Omental fat pad (tissue), 4 donors: ENCODE measurements around the gene NEMP1. TPM values are rescaled to one million over a fixed set of nuclear protein-coding genes. Genes with fewer than 3 reads are reported as not detected.
A peak's percentile ranks its signal among the peaks of the same experiment; 100 is the strongest.

Source experiments
- ATAC-seq: fragments of 150-250 bp; one replicate; pipeline ENCODE4 v1.9.1; 2016; ENCODE audit warnings: mild to moderate bottlenecking, moderate library complexity; ENCODE audit not compliant: low FRiP score
- DNase-seq: peaks from one replicate; pipeline ENCODE4 v3.0.0-alpha.2; 2019; ENCODE audit warnings: low spot score
- total RNA-seq, 4 donors: library from RNA; depleted of rRNA; stranded (reverse); fragments of >200 nt; gene quantifications; one replicate each; pipeline ENCODE4 v1.1.0, GENCODE V29; 2016
- TF ChIP-seq, protein P1 (sequence below), 3 donors: fragments of 450-650 bp; IDR thresholded peaks; one replicate each; pipeline ENCODE4 v1.5.1; 2016 to 2017; ENCODE audit warnings: antibody characterized with exemption in 3 of 3, mild to moderate bottlenecking in 3 of 3, moderate library complexity in 2 of 3

The NEMP1 gene, protein sequence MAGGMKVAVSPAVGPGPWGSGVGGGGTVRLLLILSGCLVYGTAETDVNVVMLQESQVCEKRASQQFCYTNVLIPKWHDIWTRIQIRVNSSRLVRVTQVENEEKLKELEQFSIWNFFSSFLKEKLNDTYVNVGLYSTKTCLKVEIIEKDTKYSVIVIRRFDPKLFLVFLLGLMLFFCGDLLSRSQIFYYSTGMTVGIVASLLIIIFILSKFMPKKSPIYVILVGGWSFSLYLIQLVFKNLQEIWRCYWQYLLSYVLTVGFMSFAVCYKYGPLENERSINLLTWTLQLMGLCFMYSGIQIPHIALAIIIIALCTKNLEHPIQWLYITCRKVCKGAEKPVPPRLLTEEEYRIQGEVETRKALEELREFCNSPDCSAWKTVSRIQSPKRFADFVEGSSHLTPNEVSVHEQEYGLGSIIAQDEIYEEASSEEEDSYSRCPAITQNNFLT
- total RNA-seq: 1 to 10 TPM; 4.6 to 9.8 (median 5.9) TPM

DNA sequence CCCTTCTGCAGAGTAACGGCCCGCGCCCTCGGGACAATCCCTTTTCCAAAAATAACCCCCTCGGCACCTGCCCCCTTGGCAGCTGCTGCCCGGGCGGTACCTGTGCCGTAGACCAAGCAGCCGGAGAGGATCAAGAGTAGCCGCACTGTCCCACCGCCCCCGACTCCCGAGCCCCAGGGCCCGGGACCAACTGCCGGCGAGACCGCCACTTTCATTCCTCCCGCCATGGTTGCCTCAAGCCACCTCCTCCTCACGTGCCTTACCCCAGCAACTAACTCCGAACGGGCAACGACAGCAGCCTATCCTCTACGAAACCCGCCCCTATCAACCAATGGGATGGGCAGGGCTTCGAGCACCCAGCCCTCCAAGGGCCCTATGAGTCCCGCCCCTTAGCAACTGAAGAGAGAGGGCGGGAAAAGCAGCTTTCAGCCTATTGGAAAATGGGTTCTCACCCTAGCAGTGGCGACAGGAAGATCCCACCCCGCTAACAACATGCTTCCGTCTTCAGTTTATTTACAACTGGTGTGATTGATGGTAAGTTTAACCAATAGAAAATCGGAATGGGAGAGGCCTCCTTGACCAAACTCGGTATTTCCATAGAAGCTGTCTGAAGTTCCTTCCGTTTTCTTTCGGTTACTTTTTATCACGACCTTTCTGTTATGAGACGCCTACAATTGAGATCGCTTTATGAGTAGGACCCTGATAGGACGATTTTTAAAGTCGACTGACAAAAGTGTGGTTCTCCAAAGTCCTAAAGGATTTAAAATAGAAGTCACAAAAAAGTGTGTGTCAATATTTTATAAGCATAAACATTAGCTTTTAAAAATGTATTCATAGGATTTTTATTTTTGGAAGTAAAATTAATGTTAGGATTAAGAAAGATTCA is at the start of gene NEMP1:
Gene NEMP1 (minus strand): TSS at position 273 of the 886 bp plus-strand sequence. CDS start 46 bp downstream, at position 227.
- TF ChIP-seq, protein P1, sequence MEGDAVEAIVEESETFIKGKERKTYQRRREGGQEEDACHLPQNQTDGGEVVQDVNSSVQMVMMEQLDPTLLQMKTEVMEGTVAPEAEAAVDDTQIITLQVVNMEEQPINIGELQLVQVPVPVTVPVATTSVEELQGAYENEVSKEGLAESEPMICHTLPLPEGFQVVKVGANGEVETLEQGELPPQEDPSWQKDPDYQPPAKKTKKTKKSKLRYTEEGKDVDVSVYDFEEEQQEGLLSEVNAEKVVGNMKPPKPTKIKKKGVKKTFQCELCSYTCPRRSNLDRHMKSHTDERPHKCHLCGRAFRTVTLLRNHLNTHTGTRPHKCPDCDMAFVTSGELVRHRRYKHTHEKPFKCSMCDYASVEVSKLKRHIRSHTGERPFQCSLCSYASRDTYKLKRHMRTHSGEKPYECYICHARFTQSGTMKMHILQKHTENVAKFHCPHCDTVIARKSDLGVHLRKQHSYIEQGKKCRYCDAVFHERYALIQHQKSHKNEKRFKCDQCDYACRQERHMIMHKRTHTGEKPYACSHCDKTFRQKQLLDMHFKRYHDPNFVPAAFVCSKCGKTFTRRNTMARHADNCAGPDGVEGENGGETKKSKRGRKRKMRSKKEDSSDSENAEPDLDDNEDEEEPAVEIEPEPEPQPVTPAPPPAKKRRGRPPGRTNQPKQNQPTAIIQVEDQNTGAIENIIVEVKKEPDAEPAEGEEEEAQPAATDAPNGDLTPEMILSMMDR (IDR thresholded peaks at IDR 0.05): no peak
- DNase-seq (peak; percentile 88), ATAC-seq (peak; percentile 100)

DNA sequence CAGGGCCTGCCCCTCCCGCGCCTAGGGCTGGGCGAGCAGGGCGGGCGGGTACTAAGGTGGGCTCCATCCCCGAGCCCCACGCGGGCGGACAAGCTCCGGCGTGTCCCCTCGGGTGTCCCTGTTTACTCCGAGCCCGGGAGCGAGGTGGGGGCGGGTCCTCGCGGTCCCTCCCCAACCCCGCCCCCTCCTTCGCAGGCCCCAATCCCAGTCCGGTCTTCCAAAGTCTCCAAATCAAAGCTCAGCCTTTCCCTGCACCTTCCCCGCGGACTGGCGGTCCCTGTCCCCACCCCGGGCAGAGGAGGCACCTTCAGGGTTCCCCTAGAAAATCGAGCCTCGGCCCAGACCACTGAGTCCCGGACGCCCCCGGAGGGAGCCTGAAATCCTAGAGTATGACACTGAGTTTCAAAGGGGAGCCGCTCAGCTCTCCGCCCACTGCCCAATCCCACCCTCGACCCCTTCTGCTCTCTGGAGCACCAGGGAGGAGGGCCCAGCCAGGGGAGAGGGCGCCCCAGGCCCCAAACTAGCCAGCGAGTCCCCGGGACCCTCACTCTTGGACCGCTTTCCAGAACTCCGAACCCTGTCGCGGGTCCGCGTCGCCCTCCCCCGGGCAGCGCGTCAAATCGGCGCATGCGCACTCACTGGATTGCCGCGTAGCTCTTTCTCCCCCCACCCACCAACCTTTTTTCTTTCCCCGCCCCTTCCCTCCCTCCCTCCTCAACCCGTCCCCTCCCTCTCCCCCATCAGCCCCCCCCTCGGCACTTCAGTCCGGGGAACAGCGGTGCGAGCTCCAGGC is 49.3 kb upstream of the NEMP1 start, which contains the start of gene LRP1:
Gene LRP1 (plus strand): TSS at position 758 of the 793 bp plus-strand sequence. CDS start 482 bp downstream, outside the sequence.
- ATAC-seq: peak; percentile 60
- TF ChIP-seq, protein P1 (IDR thresholded peaks at IDR 0.05): no peak
- DNase-seq: no peak

DNA sequence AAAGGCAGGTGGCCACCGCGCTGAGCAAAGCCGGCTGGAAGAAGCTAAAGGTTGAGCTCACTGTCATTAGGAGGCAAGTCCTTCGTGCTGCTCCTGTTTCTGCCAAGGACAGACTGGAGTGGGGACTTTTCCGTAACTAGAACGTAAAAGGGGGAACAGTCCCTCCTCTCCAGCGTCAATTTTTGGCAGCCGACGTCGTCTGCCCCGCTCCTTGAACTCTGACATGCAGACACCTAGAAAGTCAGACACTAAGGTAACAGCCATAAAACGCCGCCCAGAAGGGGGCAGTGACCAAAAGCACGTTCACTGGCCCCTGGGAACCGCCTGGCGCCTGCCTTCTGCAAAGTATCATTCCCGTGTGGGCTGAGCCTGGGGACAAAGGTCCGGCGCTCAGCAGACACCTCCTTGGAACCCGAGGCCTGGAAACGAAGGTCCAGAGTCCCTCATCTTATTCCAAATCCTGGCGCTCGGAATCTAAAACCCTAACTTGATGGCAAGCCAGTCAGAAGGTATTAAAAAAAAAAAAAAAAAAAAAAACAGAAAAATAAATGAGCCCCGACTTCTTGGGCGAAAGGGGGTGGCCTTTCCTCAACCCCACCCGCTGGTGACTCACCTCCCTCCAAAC is 48.6 kb upstream of the NEMP1 start:
- no peak for DNase-seq
- ATAC-seq: no peak
- TF ChIP-seq, protein P1 (IDR thresholded peaks at IDR 0.05): no peak

DNA sequence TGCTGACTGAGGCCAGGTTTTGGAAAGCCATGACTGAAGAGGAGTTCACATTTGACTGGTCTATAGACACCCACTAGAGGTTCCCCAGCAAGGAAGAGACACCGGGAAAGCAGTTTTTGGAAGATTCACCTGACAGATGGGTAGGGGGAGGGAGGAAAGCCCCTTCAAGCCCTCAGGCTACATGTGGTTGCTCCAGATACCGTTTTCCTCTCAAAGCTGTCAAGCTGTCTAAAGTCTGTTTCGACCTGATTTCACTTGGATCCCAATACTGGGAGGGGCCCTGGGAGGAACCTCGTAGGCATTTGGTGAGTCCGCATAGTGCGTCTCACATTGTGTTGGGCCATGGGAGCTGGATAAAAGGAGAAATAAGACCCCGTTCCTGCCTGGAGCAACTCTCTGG is 48.0 kb upstream of the NEMP1 start:
- no peak for ATAC-seq
- TF ChIP-seq, protein P1 (IDR thresholded peaks at IDR 0.05): no peak
- DNase-seq: no peak

DNA sequence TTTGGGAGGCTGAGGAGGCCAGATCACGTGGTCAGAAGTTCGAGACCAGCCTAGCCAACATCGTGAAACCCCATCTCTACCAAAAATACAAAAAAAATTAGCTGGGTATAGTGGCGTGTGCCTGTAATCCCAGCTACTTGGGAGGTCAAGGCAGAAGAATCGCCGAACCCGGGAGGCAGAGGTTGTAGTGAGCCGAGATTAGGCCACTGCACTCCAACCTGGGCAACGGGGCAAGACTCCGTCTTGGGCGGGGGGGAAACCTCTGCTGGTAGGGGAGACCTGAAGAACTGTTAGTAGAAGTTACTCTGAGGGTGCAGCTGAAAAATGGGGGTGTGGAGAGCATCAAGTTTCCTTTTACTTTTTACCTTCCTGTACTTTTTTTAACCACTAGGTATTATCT is 47.5 kb upstream of the NEMP1 start:
- TF ChIP-seq, protein P1 (IDR thresholded peaks at IDR 0.05): no peak
- no peak for DNase-seq
- no peak for ATAC-seq
